Gastrocnemius medialis (tissue), 4 donors: Measurements from ENCODE around the gene RNF38.

Experiments used
- POLR2A ChIP-seq, 2 donors: fragments of 450-650 bp; IDR thresholded peaks; one replicate each; pipeline ENCODE4 v1.6.1; 2017; ENCODE audit warnings: antibody characterized with exemption in 2 of 2, mild to moderate bottlenecking in 2 of 2, moderate library complexity in 2 of 2
- TF ChIP-seq, protein P1 (sequence below), 5 experiments: fragments of 450-650 bp in 3 of 5; fragments of 200-600 bp in 2 of 5; sonication (generic) in 2 of 5; IDR thresholded peaks in 4 of 5; conservative IDR thresholded peaks in 1 of 5; 1 replicate in 4 of 5; 2 replicates in 1 of 5; pipeline ENCODE4 v1.5.1; 2016 to 2019; ENCODE audit warnings: antibody characterized with exemption in 5 of 5, mild to moderate bottlenecking in 3 of 5, moderate library complexity in 3 of 5

- TF ChIP-seq, protein P1, sequence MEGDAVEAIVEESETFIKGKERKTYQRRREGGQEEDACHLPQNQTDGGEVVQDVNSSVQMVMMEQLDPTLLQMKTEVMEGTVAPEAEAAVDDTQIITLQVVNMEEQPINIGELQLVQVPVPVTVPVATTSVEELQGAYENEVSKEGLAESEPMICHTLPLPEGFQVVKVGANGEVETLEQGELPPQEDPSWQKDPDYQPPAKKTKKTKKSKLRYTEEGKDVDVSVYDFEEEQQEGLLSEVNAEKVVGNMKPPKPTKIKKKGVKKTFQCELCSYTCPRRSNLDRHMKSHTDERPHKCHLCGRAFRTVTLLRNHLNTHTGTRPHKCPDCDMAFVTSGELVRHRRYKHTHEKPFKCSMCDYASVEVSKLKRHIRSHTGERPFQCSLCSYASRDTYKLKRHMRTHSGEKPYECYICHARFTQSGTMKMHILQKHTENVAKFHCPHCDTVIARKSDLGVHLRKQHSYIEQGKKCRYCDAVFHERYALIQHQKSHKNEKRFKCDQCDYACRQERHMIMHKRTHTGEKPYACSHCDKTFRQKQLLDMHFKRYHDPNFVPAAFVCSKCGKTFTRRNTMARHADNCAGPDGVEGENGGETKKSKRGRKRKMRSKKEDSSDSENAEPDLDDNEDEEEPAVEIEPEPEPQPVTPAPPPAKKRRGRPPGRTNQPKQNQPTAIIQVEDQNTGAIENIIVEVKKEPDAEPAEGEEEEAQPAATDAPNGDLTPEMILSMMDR (IDR thresholded peaks at IDR 0.05 in 4 of 5, conservative IDR thresholded peaks at IDR 0.05 in 1 of 5): no peak
- no peak for TF ChIP-seq POLR2A (IDR thresholded peaks at IDR 0.05)
Observed at GRCh38 chr9:36298566-36298965, 101.5 kb downstream of the RNF38 start.
